GM21529 (cell line): ENCODE measurements around the gene DGKD.
A peak's percentile ranks its signal among the peaks of the same experiment; 100 is the strongest.
"Not testable (repeated sequence)": the region's sequence is repeated elsewhere in the genome, so short reads cannot be mapped to it uniquely, and the experiment has no call there.

ENCODE experiments used
- ATAC-seq: cut with Tn5 transposase; IDR thresholded peaks from one replicate; pipeline ENCODE4 v1.9.1; 2021; ENCODE audit not compliant: unreplicated experiment

The DGKD gene

GRCh38 chr2:233361297-233361696, 7.0 kb downstream of the DGKD start:
- ATAC-seq = no peak

- ATAC-seq = no peak
Observed at GRCh38 chr2:233362742-233363141, 8.4 kb downstream of the DGKD start.

- ATAC-seq = peak; percentile 57
Observed at GRCh38 chr2:233363744-233364235, 9.5 kb downstream of the DGKD start.

GRCh38 chr2:233365861-233366520, 11.7 kb downstream of the DGKD start:
- ATAC-seq = no peak

GRCh38 chr2:233367586-233367985, 13.3 kb downstream of the DGKD start:
- ATAC-seq = no peak

- no peak for ATAC-seq
Observed at GRCh38 chr2:233368756-233369155, 14.5 kb downstream of the DGKD start.

- no peak for ATAC-seq
Observed at GRCh38 chr2:233369462-233369861, 15.2 kb downstream of the DGKD start.

- no peak for ATAC-seq
Observed at GRCh38 chr2:233369897-233370685, 15.8 kb downstream of the DGKD start.

- no peak for ATAC-seq
Observed at GRCh38 chr2:233371641-233372040, 17.3 kb downstream of the DGKD start.

GRCh38 chr2:233372855-233373254, 18.6 kb downstream of the DGKD start:
- ATAC-seq = no peak

GRCh38 chr2:233373316-233373715, 19.0 kb downstream of the DGKD start:
- no peak for ATAC-seq

GRCh38 chr2:233374776-233375175, 20.5 kb downstream of the DGKD start:
- ATAC-seq = not testable (repeated sequence)

- ATAC-seq = no peak
Observed at GRCh38 chr2:233375490-233376314, 21.4 kb downstream of the DGKD start.

GRCh38 chr2:233379034-233379433, 24.7 kb downstream of the DGKD start:
- no peak for ATAC-seq

GRCh38 chr2:233379441-233379840, 25.1 kb downstream of the DGKD start:
- no peak for ATAC-seq

- ATAC-seq = peak; percentile 45
Observed at GRCh38 chr2:233380132-233380895, 26.0 kb downstream of the DGKD start.

- ATAC-seq = no peak
Observed at GRCh38 chr2:233380995-233381637, 26.8 kb downstream of the DGKD start.

- no peak for ATAC-seq
Observed at GRCh38 chr2:233381638-233381995, 27.3 kb downstream of the DGKD start.

GRCh38 chr2:233384015-233384414, 29.7 kb downstream of the DGKD start:
- ATAC-seq = no peak

- ATAC-seq = peak; percentile 7
Observed at GRCh38 chr2:233384811-233385488, 30.7 kb downstream of the DGKD start.
